Parathyroid adenoma (tissue), 2 donors: ENCODE measurements around the gene RBMS3.

ENCODE experiments used
- H2AFZ ChIP-seq: fragments of 300-600 bp; sonication (generic); one replicate; pipeline ENCODE4 v1.7.0; 2017; ENCODE audit warnings: antibody characterized with exemption, mild to moderate bottlenecking
- H3K27ac ChIP-seq: fragments of 300-600 bp; sonication (generic); one replicate; pipeline ENCODE4 v1.7.0; 2017
- H3K27me3 ChIP-seq: fragments of 300-600 bp; sonication (generic); one replicate; pipeline ENCODE4 v1.7.0; 2017; ENCODE audit warnings: low read length; ENCODE audit not compliant: control insufficient read depth, insufficient read depth
- H3K36me3 ChIP-seq: fragments of 300-600 bp; sonication (generic); one replicate; pipeline ENCODE4 v1.7.0; 2017; ENCODE audit warnings: low read length; ENCODE audit not compliant: control insufficient read depth, insufficient read depth
- H3K4me1 ChIP-seq: fragments of 300-600 bp; sonication (generic); one replicate; pipeline ENCODE4 v1.7.0; 2017; ENCODE audit warnings: control low read depth
- H3K4me2 ChIP-seq: fragments of 300-600 bp; sonication (generic); one replicate; pipeline ENCODE4 v1.7.0; 2017; ENCODE audit warnings: low read length
- H3K4me3 ChIP-seq: fragments of 300-600 bp; sonication (generic); one replicate; pipeline ENCODE4 v1.7.0; 2017; ENCODE audit warnings: low read depth, low read length
- H3K79me2 ChIP-seq: fragments of 300-600 bp; sonication (generic); one replicate; pipeline ENCODE4 v1.7.0; 2017; ENCODE audit warnings: control low read depth
- H3K9ac ChIP-seq: fragments of 300-600 bp; sonication (generic); one replicate; pipeline ENCODE4 v1.7.0; 2017; ENCODE audit warnings: mild to moderate bottlenecking
- H3K9me3 ChIP-seq: fragments of 300-600 bp; sonication (generic); one replicate; pipeline ENCODE4 v1.7.0; 2017; ENCODE audit warnings: low read length; ENCODE audit not compliant: control insufficient read depth
- CTCF ChIP-seq: fragments of 300-600 bp; sonication (generic); IDR thresholded peaks from one replicate; pipeline ENCODE4 v1.7.0; 2017; ENCODE audit warnings: antibody characterized with exemption, mild to moderate bottlenecking
- donor health status: primary hyperparathyroidism.

Gene RBMS3

DNA sequence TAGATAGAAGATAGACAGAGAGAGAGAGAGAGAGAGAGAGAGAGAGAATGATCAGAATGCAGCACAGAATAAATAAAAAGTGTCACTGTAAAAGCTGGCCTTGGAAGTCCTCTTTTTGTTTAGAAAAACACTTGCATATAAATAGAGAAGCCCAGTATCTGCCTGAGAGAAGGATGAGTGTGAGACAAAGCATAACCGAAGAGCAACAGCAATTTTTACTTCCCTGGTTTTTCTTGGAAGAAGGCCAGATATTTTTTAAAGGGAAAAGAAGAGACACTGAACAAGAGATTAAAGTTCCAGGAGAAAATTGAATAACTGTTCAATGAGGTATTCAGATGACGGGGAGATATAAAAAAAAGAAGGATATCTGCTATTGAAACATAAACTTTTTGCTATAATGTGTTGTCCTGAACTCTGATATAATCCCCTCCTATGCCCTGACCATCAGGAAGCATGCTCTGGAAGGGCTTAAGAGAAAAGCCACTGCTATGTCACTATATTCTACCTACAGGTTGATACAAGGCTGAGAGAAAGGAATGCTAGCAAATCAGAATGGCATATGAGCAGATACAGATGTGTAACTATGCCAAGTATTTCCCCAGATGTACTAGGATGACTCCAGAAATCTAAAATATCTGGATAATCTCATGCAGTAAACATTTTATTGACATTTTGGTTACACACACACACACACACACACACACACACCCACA is 358.9 kb downstream of the RBMS3 start:
- H3K9me3 ChIP-seq = no peaks in the 10 kb centered on the region
- peaks cover 3% of the 10 kb centered on the region for H3K36me3 ChIP-seq
- H3K4me1 ChIP-seq = no peaks in the 10 kb centered on the region
- no peak overlapping the region for H3K27ac ChIP-seq
- H3K9ac ChIP-seq = no peak overlapping the region
- no peak overlapping the region for H3K4me2 ChIP-seq
- H3K27me3 ChIP-seq = no peaks in the 10 kb centered on the region
- no peak overlapping the region for H3K4me3 ChIP-seq
- H2AFZ ChIP-seq = no peak overlapping the region
- no peaks in the 10 kb centered on the region for H3K79me2 ChIP-seq
- no peak for TF ChIP-seq CTCF

- peaks cover 3% of the 10 kb centered on the region for H3K36me3 ChIP-seq
- no peak overlapping the region for H3K4me3 ChIP-seq
- H2AFZ ChIP-seq = no peak overlapping the region
- no peak for TF ChIP-seq CTCF
- no peaks in the 10 kb centered on the region for H3K27me3 ChIP-seq
- H3K4me1 ChIP-seq = no peaks in the 10 kb centered on the region
- no peak overlapping the region for H3K27ac ChIP-seq
- no peak overlapping the region for H3K4me2 ChIP-seq
- no peaks in the 10 kb centered on the region for H3K9me3 ChIP-seq
- H3K79me2 ChIP-seq = no peaks in the 10 kb centered on the region
- no peak overlapping the region for H3K9ac ChIP-seq
Observed at GRCh38 chr3:29642393-29643033, 361.6 kb downstream of the RBMS3 start.

DNA sequence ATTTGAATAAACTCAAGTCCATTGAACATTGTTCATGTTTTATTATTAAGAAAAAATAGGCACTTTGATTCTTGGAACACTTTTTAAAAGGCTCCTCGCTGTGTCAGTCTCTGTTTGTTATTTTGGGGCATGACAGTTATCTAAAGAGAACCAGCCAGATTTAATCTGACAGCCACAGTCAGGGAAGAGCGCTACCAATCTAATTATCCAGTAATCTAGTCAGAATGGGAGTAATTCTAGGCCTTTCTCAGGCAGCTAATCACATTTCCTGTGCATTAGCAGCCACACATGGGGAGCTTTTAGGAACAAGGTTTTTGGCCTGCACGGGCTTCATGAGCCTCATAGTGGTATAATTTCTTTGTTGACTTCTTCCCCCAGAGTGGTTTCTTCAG is 362.2 kb downstream of the RBMS3 start:
- Histone ChIP-seq H3K4me2 (no peak overlapping the region), H3K36me3 (peaks cover 3% of the 10 kb centered on the region), H3K79me2 (no peaks in the 10 kb centered on the region), H3K9me3 (no peaks in the 10 kb centered on the region), H3K9ac (no peak overlapping the region), H3K4me3 (no peak overlapping the region), H3K27ac (no peak overlapping the region), H3K27me3 (no peaks in the 10 kb centered on the region), H2AFZ (no peak overlapping the region), H3K4me1 (no peaks in the 10 kb centered on the region)
- no peak for TF ChIP-seq CTCF

DNA sequence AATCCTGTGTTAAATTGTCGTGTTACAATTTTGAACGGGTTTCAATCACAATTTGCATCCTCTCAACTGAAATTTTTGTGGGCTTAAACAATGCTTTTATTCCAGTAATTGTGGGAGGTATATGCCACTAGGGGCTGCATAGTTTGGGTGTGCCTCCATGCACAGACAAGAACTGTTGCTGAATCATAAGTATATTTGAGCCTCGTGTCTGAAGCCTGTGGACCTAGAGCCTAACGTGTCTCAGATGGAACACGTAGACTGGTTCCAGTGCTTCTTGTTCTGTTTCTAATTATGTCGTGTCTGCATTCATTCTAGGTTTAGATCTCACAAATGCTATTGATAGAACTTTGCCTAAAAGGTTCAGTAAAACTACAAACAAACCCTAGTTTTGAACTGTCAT is 363.4 kb downstream of the RBMS3 start:
- Histone ChIP-seq H3K9ac (no peak overlapping the region), H3K27ac (no peak overlapping the region), H3K4me2 (no peak overlapping the region), H3K4me1 (no peaks in the 10 kb centered on the region), H3K4me3 (no peak overlapping the region), H3K79me2 (no peaks in the 10 kb centered on the region), H3K27me3 (no peaks in the 10 kb centered on the region), H3K9me3 (no peaks in the 10 kb centered on the region), H3K36me3 (peaks cover 3% of the 10 kb centered on the region), H2AFZ (no peak overlapping the region)
- TF ChIP-seq CTCF = no peak
